GM12872 (cell line): ENCODE measurements around the gene RAB3C.

Source experiments
- TF ChIP-seq, protein P1 (sequence below): IDR thresholded peaks from 3 replicates; pipeline ENCODE4 v1.5.1; 2011; ENCODE audit warnings: low read depth, mild to moderate bottlenecking, low read length, moderate library complexity; ENCODE audit not compliant: insufficient read depth

RAB3C gene

DNA sequence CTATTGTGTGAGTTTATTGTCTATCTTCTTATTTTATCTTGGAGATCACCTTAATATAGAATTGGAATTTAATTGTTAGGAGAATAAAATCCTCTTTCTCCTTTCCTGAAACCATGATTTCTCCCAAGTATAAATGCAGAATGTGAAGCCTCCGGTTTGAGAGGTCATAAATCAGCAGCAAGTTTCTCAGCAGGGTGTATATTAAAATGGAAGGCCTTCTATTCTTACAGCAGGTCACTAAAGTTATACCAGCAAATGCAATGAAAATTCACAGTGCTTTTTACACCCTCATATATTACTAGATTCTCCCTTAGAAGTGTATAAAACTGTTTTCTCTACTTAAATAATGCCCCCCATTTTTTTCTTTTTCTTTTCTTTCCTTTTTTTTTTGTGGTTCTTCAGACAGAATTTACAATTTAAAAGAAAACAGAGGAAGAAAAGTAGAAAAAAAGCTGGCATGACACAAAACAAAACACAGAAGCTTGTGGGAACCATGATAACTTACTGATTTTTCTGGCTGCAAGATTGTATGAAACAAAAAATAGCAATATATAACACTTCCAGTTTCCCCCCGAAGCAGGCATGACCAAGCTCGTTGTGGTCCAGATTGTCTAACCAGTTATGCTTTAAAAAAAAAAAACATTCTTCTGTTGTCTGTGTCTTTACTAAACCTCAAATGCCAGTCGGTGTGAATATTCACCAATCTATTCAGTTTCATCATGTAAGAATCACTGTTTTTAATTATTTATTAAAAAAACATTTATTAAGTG, 211.2 kb downstream of the RAB3C start:
- TF ChIP-seq, protein P1, sequence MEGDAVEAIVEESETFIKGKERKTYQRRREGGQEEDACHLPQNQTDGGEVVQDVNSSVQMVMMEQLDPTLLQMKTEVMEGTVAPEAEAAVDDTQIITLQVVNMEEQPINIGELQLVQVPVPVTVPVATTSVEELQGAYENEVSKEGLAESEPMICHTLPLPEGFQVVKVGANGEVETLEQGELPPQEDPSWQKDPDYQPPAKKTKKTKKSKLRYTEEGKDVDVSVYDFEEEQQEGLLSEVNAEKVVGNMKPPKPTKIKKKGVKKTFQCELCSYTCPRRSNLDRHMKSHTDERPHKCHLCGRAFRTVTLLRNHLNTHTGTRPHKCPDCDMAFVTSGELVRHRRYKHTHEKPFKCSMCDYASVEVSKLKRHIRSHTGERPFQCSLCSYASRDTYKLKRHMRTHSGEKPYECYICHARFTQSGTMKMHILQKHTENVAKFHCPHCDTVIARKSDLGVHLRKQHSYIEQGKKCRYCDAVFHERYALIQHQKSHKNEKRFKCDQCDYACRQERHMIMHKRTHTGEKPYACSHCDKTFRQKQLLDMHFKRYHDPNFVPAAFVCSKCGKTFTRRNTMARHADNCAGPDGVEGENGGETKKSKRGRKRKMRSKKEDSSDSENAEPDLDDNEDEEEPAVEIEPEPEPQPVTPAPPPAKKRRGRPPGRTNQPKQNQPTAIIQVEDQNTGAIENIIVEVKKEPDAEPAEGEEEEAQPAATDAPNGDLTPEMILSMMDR: no peak

DNA sequence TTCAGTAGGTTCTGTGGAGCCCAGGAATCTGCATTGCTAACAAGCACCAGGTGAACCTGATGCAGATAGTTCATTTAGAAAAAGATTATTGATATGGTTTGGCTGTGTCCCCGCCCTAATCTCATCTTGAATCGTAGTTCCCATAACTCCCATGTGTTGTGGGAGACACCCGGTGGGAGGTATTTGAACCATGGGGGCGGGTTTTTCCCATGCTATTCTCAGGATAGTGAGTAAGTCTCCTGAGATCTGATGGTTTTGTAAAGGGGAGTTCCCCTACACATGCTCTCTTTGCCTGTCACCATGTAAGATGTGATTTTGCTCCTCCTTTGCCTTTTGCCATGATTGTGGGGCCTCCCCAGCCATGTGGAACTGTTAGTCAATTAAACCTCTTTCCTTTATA, 212.0 kb downstream of the RAB3C start:
- TF ChIP-seq, protein P1: no peak

DNA sequence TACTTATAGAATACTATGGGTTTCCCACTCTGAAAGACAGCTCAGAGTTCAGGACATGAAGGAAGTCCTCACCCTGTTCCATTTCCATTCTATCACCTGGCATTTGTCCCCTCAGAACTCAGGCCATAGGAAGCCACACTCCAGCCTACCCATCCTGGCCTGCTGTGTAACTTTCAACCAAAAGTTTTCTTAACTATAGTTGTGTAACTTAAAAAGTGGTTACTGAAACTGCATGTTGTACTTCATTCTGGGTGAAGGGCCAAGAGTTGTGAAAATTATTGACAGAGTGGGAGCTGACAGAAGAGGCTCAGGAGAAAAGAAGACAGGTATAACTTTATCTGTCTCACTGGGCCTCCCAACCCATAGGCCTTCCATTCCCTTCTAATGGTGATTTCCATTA, 212.5 kb downstream of the RAB3C start:
- TF ChIP-seq, protein P1: no peak

DNA sequence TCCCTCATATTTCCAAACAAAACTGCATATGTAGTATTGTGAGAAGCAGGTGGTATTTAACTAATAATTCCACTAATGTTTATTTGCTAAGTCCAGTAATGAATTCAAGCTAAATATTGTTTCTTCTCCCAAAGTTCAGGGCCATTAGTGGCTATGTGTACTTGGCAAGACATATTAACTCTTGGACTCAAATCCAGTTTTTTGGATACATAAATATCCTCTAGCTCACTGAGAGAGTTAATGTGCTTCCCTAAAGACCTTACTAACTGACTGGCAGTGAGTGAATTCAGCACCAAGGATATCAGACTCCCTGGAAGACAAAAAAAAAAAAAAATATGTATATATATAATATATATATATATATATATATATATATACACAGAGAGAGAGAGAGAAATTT, 214.1 kb downstream of the RAB3C start:
- TF ChIP-seq, protein P1: no peak

DNA sequence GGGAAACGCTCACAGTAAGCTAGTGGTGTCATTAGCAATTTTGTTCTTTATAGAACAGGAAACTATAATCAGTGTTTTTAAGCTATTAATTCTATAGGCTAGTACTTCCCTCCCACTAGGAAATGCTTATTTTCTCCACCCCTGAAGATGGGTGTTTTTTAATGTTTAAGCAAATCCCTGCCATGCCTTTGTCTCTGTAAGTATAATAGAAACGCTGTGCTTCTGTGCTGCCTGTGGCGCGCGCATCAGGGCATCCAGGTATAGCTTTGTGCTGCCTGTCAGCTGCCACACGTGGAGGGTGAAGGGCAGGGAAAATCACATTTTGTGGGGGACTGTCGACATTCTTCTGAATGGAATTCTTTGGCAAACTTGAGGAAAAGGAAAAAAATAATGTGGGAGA, 217.5 kb downstream of the RAB3C start:
- TF ChIP-seq, protein P1: no peak

DNA sequence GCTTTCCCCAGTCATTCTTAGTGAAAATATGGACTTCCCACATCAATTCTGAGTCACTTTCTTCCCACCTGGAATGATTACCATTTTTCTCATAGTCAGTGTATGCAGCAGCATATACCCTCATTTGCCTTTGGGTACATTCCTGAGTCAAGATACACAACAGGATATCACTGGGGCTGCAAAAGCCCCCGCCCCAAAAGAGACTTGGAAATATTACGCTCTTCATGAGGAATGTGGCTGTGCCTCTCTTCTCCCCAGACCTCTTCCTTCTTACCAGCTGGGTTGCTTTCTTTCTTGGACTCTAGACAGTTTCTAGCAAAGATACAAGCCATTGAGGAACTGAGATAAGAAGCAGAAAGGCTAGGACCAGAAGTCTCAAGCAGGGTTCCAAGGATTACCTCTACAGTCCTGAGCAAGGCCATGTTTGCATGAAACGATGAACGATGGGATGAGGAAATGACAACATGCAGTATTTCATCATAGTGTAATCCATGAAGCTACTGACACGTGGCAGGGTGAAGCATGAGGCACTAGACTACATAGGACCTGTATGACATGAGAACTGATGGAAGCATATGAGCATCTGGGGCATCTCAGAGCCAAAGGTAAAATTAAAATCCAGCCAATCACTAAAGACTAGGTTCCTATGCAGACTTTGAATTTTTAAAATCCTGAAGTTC, 218.1 kb downstream of the RAB3C start:
- TF ChIP-seq, protein P1: no peak

DNA sequence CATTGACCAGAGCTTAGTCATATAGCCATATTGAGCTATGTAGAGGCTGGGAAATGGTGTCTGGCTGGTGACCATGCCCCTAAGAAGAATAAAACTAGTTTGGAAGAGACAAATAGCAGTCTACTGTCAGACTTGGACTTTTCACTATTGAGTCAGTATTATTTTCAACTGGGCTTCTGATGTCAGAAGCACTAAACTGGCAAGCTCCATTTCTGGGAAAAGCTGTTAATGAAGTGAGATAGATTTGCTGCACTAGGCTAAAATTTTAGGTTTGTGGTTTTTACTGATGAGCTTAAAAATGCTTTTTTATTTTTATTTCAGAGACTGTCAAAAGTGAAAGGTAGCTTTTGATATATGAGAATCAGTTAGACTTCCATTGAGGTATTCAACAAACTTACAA, 220.2 kb downstream of the RAB3C start:
- TF ChIP-seq, protein P1: no peak
